NOMO-1 treated with dmso at 0.1 percent for 144 hours (cell line): ENCODE measurements around the gene DSEL.

ENCODE experiments used
- DNase-seq: peaks from one replicate; lab custom pipeline; 2025; ENCODE audit not compliant: unreplicated experiment; lab: John Stamatoyannopoulos, UW

Gene DSEL

GRCh38 chr18:67516539-67517443 lies at the start of gene DSEL:
TSS of gene DSEL (minus strand) at chr18:67516720. CDS start at chr18:67514608, 2,112 bp downstream.
- DNase-seq = peak; percentile 88

- DNase-seq = no peak
Measured at GRCh38 chr18:67553437-67553836, 36.9 kb upstream of the DSEL start.

GRCh38 chr18:67550872-67551520 lies 34.5 kb upstream of the DSEL start:
- DNase-seq = no peak

DNA sequence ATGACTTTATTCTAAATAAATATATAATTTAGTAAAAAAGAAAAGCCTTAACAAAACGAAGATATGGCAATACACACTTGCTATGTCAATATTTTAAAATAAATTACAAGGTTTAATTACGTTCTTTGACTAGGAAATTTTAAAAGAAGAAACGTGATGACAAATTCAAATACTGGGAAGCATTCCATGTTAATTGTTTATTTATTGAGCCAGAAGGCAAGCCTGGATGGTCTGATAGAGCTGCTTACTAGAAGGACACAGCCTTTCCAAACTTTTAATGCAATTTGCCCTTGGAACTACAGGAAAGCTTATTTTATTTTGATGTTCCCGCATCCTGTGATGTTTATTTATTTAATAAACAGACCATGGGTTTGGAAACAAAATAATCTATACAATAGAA lies 33.4 kb upstream of the DSEL start:
- no peak for DNase-seq

- no peak for DNase-seq
Measured at GRCh38 chr18:67545681-67546080, 29.2 kb upstream of the DSEL start.

GRCh38 chr18:67540559-67540958 lies 24.0 kb upstream of the DSEL start:
- DNase-seq = no peak

DNA sequence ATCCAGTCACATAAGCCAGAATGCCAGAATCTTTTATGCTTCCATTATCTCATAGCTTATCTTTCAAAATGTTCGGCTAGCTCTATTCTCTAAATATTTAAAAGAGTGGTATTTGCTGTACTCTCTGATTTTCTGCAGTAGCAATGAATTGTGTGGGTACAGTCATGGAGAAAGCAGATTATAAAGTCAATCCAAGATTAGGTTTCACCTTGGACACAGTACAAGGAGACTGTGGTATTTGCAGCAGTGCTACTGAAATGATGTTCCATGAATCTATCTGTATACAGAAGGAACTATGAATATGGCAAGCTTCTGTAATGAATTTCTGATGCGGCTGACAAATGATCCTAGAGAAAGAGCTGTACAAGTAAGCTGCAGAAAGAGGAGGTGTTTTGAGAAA lies 15.4 kb upstream of the DSEL start:
- DNase-seq = no peak

- DNase-seq = no peak
Measured at GRCh38 chr18:67525328-67526099, 9.0 kb upstream of the DSEL start.

DNA sequence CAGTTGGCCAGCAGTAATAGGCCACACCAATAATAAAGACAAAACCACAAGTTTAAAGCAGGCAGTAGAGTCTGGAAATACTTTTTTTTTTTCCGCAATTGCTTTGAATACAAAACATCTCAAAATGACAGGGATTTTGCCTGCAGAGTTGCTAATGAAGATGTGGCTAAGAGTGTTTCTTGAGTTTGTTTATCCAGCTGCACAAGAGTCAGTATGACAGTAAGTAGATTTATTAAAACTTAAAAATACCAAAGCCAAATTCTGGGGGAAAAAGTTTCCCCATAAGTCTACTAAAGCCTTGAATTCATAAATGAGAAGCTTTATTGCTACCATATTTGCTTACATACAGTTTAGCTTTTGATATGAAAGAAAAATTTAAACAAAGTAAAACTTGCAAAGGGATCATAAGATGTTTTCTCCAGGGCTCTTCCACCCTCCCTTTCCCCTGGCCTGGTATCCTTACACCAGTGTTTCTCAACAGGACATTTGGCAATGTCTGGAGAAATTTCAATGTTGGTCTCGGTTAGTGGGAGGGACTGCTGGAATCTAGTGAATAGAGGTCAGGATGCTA lies 3.9 kb upstream of the DSEL start:
- DNase-seq = no peak

- DNase-seq = no peak
Measured at GRCh38 chr18:67519592-67519991, 3.1 kb upstream of the DSEL start.

DNA sequence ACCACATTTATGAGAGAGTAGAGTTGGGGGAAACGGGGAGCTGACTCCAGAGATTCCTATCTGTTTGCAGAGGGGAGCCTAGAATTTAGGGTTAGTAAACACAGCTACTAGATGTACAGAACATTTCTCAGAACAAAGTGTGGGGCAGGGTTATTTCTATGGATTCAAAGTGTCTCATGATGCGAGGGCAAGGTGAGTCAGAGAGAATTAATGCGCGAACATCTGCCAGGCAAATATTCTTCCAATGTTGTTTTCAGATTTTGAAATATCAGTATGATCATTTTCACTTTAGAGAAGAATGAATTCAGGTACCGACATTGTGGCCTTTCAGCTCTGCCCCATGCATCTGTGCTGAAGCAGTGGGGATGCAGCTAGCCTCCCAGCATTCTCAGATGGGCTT lies 2.0 kb upstream of the DSEL start:
- DNase-seq = no peak

DNA sequence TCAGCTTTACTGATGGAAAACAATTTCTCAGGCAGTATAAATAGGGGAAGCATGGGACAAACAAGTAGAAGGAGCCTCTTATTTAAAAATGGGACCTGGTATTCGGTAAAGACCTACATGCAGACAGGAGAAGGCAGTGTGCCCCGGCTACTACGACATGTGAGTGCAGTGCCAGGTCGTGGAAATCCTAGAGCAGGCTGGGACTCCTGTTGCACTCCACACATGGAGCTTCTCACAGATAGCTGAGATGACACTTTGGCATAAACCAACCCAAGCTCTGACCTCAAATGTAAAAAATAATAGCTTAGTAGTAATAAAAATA lies 885 bp upstream of the DSEL start:
- DNase-seq = no peak

- DNase-seq = peak; percentile 2
Measured at GRCh38 chr18:67515942-67516538, 480 bp downstream of the DSEL start.

DNA sequence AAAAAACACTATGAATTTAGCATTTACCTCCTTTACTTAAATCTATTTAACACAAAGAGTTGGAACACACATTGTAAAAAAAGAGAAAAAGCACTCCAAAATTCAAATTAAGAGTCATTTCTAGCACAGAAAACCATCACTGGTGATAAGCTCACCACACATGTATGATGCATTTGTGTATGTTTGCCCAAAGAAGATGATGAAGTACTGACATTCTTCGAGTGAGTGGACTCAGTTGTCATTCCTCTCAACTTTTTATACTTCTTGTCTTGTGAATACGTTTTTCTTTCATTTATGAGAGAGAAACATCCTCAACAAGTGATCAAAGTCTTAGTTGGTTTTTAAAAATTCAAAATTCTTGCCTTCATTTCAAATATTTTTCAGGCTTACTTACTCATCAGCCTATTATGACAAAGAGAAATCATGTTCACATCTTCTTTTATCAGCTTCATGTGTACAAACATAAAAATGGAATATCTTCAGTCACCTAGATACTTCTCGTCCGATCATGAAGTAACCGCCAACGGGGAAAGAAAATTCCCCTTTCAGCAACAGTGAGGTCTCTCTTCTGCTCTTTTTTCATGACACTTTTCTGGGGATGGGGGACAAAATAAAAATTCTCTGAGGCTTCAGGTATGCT lies 1.5 kb downstream of the DSEL start:
- DNase-seq = no peak

DNA sequence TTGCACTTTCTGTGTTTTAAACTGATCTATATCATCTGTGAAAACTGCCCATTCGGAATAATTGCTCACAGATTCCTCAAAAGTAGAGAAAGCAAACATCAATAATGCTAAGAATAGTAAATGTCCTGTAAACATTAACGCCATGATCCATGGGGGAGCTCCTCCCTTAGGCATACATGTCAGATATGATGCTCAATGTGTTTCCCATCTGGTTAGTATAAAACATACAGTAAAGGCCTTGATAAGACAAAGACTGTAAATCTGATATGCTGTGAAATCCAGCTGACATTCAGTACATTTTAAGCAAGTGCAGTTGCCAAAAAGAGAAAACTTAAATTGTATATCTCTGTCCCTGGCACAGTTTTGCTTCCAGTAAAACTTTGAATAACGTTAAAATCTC lies 2.1 kb downstream of the DSEL start:
- no peak for DNase-seq

DNA sequence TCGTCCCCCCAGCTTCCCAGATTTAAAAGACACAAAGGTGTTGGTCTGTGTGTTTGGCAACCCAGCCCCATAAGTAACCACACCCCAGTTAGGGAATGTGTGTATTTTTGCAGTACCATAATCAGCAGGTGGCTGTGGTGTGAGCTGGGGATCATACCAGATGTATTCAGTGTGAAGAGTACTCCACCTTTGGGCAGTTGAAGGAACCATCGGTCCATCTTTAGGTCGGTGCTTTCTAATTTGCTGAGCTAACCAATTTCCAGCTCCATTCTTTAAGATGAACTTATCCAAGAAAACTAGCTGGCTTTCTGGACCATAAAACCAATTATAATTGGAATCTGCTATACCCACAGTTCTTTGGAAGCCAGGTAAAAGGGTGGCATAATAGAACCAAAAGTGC lies 3.2 kb downstream of the DSEL start:
- DNase-seq = no peak

DNA sequence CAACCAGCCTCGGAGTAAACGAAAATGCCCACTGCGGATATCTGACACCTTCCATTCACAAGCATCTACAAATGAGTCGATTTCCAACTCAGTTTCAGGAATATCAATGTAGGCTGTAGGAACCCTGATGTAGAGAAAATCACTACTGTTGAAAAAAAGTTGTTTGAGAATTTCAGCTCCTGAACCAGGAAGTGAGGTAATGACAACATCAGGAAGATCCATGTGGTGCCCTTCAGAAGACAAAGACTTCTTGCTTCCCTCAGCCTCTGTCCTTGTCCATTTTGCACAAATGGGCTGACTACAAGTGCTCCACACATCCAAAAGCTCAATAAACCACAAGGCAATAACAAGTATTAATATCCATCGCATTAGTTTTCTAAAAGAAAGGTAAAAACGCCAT lies 4.7 kb downstream of the DSEL start:
- no peak for DNase-seq

- DNase-seq = no peak
Measured at GRCh38 chr18:67510831-67511230, 5.7 kb downstream of the DSEL start.

GRCh38 chr18:67509741-67510391 lies 6.7 kb downstream of the DSEL start:
- DNase-seq = no peak

GRCh38 chr18:67508146-67508545 lies 8.4 kb downstream of the DSEL start:
- DNase-seq = no peak
